ENCODE data around the gene ABT1. TPM values are rescaled to one million over a fixed set of nuclear protein-coding genes. Genes with fewer than 3 reads are reported as not detected.
"Not testable (repeated sequence)": the region's sequence is repeated elsewhere in the genome, so short reads cannot be mapped to it uniquely, and the experiment has no call there.

The ABT1 gene
- total RNA-seq: 11.6 TPM

- DNase-seq (ENCODE audit: low spot score): peak; percentile 99
These were observed at the start of gene ABT1 for GRCh38 chr6:26596579-26597388. TSS of gene ABT1 (plus strand) at chr6:26596953. CDS start at chr6:26596983, 30 bp downstream.

- DNase-seq (ENCODE audit: low spot score): not testable (repeated sequence)
These were observed 49.4 kb upstream of the ABT1 start for GRCh38 chr6:26547363-26547762.

DNA sequence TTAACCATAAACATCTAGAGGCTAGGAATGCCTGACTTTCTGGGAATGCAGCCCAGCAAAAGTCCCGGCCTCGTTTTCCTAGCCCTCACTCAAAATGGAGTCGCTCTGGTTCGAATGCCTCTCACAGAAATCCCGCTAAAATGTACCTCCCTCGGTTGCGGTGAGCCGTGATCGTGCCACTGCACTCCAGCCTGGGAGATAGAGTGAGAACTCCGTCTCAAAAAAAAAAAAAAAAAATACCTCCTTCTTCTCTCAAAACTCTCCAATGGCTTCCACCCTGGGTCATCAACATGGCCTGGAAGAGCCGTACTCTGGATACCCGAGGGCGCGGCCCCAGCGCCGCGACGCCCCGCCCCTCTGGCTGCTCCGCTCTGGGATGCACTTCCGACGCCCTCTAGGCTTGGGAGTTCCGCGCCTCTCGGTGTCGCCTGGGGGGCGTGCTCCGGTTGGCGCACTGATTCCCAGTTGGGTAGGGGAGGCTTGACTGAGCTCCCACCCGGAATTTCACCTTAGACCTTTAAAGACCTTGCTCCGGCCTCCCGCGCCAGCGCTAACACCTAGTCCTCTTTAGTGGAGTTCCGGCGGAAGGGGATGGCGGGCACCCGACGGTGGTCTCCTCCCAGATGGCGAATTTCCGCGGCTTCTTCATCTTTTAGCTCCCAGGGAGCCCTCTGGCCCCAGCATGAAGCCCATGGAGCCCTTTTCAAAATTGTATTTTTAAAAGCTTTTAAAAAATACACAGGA, 46.3 kb upstream of the ABT1 start:
- DNase-seq (ENCODE audit: low spot score): peak; percentile 34

GRCh38 chr6:26552205-26552604, 44.5 kb upstream of the ABT1 start:
- DNase-seq (ENCODE audit: low spot score): no peak

GRCh38 chr6:26552640-26553188, 44.0 kb upstream of the ABT1 start:
- no peak for DNase-seq (ENCODE audit: low spot score)

- peak; percentile 78 for DNase-seq (ENCODE audit: low spot score)
These were observed 43.5 kb upstream of the ABT1 start for GRCh38 chr6:26553264-26553634.

GRCh38 chr6:26553635-26554446, 42.9 kb upstream of the ABT1 start:
- DNase-seq (ENCODE audit: low spot score): peak; percentile 88

DNA sequence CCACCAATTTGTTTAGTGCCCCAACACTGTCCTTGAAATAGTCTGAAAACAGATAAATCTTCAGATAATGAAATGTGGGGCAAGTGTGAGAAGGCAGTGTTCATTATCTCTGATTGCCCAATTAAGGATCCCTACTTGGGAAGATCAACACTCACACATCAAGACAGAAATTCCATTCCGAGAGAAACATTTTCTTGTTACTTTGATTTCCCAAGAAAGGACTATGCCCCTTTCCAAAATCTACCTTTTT, 42.4 kb upstream of the ABT1 start:
- DNase-seq (ENCODE audit: low spot score): no peak

DNA sequence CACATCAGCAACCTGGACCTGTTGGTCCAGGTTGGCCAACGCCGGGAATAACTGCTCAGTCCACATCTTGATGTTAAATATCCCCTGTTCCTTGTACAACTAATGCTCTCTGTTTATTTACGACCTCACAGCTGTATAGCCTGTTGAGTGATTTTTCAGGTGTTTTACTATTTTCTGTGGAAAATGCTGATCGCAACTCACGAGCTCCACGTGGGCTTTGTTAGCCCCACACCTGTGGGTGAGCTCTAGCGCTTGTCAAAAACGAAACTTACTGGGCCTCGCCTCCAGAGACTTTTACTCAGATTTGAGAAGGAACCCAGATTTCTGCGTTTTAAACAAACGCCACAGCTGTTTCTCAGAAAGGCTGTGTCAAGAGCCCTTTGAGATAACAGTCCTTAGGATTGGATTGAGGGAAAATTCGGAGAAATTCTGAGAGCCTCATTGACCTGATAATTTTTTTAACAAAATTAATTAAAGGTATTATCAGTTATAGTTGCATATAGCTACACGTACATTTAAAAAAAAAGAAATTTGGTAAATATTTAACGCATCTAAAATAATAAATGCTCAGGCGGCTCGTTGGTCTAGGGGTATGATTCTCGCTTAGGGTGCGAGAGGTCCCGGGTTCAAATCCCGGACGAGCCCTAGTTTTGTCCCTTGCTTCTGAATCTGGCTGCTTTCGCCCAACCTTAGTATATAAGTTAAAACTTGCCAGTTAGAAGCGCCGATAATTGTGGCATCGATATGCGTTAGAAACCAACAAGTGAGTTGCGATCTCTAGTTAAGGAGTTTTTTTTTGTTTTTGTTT, 41.9 kb upstream of the ABT1 start:
- no peak for DNase-seq (ENCODE audit: low spot score)

- no peak for DNase-seq (ENCODE audit: low spot score)
These were observed 41.1 kb upstream of the ABT1 start for GRCh38 chr6:26555505-26556262.

DNA sequence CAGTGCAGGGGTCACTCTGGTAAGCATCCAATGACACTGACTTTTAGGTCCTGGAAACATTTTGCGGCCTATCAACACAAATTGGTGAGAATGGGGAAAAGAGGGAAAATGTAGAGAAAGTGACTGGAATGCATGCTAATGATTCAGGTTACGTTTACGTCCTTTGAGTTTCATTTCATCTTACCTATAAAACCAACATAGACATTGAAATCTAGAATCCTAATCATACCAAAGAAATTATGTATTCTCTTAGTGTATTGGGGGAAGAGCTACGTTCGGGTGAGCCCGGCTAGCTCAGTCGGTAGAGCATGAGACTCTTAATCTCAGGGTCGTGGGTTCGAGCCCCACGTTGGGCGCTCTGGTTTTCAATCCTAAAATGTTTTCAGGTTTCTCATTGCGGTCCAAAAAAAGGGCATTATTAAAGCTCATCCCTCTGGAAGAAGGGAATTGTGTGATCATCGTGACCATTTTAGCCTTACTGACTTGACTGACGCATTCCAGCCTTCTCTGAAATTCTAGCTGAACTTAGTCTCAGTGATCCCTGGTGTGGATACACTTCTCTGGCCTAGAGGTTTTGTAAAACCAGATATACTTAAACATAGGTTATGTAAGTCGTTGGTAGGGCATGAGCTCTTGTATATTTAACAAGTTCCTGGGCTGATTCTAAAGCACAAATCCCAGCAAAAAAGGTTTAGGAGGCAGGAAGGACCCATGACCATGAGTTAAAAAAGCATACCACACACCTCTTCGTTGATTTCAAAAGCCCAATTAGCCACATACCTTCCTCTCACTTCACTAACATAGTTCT, 40.3 kb upstream of the ABT1 start:
- DNase-seq (ENCODE audit: low spot score): no peak

DNA sequence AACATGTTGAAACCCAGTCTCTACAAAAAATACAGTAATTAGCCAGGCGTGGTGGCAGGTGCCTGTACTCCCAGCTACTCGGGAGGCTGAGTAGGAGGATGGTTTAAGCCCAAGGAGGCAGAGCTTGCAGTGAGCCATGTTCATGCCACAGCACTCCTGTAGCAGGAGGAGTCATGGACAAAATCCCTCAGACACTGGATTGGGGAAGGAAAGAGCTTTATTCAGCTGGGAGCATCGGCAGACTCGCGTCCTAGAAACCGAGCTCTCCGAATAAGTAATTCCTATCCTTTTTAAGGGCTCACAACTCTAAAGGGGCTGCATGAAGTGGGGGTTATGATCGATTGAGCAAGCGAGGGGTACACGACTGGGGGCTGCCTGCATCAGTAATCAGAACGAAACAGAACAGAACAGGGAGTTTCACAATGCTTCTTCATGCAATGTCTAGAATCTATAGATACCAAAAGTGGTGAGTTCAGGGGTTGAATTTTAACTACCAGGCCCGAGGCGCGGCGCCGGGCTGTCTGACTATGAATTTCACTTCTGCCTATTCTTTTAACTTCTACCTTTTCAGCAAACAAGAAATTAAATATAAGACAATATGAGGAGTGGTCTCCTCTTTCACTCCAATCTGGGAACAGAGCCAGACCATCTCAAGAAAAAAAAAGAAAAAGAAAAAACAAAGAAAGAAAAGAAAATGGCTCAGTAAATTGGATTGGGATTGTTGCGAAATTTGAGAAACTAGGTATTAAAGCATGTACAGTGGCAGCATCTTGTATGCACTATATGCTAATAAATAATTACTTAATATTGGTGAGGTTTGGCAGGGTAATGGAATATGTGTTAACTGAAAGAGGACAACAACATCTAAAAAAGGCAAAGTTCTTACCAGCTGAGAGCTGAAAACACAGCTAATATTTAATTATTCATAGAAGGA, 35.0 kb upstream of the ABT1 start:
- DNase-seq (ENCODE audit: low spot score): no peak

- no peak for DNase-seq (ENCODE audit: low spot score)
These were observed 33.3 kb upstream of the ABT1 start for GRCh38 chr6:26563488-26563887.

DNA sequence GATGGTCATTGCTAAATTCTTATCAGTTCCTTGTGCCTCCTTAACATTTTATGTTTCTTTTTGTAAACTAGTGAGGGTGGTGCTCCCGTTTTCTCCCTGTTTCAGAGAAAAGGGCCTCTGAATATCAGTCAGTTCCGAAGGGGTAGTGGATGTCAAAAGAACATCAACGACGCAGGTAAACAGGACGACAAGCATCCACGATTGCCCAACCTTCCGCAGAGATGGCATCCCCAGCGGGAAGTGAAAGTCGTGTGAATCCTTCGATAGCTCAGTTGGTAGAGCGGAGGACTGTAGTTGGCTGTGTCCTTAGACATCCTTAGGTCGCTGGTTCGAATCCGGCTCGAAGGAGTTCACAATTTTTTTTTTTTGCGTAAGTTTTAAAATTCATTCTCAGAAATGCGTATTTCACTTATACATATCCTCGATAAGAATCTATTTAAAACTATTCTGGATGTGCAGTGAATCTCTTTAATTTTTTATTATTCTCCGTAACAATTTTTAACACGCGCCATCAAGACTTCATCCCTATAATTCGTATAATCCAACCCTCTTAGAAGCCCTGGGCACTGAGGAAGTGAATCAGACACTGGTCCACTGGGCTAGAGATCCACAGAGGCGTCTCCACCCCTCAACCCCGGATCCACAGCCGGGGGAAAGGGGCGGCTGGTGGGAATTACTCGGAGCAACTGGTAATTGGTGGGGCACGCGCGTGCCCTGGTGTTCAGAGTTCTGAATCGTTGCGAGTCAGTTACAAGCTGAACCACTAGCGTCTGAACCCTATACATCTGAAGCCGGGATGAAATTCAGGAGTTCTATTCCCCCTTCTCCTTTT, 27.9 kb upstream of the ABT1 start:
- peak; percentile 97 for DNase-seq (ENCODE audit: low spot score)

- DNase-seq (ENCODE audit: low spot score): no peak
These were observed 27.4 kb upstream of the ABT1 start for GRCh38 chr6:26569433-26569764.

GRCh38 chr6:26570027-26570809, 26.5 kb upstream of the ABT1 start:
- DNase-seq (ENCODE audit: low spot score): no peak
